GM19324 (cell line): Measurements from ENCODE around the gene COPA.

ENCODE experiments used
- ATAC-seq: cut with Tn5 transposase; IDR thresholded peaks from one replicate; pipeline ENCODE4 v1.9.1; 2021; ENCODE audit warnings: mild to moderate bottlenecking, moderate library complexity; ENCODE audit not compliant: unreplicated experiment, low FRiP score

Gene COPA

DNA sequence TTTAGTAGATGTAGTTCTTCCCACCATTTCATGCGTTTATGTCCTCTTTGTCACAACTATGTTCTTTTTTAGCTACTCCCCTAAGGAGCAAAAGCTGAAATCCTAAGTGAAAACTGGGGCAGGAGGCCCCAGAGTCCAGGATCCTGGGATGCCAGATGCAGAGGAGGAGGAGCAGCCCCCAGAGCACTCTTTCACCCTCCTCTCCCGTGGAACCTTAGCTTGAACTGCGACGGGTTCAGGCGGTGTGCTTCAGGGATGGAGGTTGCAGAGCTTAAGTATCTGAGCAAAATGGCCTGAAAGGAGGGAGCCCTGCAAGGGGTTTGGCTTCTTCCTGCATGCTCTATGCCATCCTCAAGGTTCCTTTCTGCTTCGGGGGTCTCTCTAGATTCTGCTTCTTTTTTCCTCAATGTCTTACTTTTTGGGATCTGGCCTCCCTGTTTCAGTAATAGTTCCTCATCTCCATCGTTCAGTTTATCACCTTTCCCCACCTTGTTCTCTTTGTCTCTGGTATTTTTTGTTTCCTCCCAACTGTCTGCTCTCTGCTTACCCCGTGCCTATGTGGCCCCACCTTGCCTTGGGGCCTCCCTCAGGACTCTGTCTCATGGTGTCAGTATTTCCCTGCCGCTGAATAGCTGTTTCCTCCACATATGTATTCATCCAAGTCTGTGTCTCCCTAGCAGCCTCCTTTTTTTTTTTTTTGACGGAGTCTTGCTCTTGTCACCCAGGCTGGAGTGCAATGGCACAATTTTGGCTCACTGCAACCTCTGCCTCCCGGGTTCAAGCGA, 21.1 kb upstream of the COPA start:
- no peak for ATAC-seq

DNA sequence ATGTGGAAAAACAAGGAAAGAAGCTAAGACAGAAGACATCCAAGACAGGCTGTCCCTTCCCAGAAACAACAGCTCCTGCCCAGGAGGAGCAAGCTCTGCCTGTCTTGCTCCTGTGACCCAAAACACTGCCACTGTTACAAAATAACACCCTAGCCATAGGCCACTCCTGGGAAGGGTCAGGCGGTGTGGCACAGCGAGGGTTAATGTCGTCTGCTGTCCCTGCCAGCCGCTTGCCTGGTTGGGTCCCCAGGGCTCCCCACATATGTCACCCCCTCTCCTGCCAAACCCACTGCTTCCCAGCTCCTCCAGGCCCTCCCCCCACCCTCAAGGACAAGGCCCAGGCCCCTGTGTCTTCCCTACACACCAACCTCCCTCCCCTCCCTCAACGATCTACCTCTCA, 20.0 kb upstream of the COPA start:
- ATAC-seq: no peak

DNA sequence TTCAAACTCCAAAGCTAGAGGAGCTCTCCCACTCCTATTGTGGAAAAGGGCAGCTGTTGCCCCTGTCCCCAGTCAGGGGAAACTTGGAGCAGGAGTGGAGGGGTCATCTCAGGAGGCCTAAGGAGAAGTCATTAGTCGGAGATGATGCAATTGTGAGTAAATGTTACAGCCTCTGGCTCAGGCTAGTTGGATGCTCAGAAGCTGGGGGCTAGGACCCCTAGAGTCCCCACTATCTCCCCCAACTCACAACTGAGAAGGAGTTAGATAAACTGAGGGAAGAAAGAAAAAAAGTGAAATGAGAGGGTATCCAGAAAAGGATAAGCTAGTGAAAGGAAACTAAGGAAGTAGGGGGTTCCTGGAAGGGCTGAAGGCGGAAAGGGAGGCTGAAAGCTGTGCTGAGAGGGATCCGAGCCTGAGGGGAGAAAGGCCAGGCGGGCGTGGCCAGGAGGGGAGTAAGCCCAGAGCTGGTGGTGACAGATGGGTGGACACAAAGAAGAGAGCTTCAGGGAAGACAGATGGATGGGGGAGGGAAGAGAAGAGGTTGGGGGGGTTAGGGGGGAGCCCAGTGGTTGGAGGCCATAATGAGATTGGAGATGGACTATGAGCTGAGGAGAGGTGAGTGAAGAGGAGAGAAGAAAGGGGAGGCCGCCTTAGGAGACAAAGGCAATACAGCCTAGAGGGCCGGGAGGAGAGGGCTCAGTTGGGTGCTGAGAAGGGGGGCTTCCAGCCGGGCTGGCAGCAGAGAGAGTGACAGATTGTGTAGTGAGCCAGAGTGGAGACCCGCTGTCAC, 19.3 kb upstream of the COPA start:
- ATAC-seq: no peak

DNA sequence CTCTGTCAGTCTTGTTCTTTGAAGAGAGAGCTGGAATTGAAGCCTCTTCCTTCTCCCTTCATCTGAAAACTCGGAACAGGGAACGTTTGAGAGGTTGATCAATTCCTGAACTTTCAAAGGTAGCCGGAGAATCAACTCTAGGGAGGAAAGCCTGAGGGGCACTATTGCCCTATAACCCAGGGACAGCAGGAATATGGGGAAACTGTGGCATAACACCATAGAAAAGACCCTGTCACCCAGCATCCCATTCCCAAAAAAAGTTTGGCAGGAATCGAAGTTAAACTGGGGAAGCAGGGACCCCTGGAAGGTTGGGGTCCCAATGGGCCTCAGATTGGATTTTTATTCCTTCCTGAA, 18.7 kb upstream of the COPA start:
- no peak for ATAC-seq

DNA sequence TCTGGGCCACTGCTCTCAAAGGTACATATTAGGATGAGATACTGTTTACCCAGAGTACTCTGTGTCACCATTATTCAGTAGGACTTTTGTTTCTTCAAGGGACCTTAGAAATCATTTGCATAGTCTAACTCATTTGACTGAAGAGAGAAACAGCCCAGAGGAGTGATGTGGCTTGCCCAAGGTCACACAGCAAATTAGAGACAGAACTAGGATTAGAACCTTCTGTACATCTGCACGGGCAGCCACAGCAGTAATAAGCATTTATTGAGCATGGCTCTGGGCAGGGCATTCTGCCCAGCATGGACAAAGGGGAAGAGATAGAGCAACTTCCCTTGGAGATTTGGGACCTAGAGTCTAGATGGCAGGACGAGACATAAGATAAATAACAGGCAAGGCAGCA, 18.1 kb upstream of the COPA start:
- no peak for ATAC-seq

DNA sequence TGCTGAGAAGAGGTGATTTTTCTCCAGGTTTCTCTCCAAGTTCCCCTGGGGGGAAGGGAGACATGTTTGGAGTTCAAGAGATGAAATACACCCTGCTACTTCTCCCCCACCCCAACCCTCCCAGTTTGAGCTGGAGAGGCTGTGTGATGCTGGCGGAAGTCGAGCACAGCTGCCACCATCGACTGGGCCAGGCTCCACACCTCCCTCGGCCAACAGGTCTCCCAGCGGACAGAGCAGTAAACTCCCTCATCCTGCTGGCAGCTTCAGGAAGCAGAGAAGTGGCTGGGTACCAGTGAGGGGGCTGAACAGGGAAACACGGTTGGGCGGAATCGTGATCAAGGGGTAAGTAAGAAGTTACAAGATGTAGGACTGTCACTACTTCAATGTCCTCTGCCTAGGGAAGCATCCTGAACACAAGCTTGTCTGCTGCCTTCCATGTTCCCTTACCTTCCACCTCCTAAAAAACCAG, 17.2 kb upstream of the COPA start:
- no peak for ATAC-seq

DNA sequence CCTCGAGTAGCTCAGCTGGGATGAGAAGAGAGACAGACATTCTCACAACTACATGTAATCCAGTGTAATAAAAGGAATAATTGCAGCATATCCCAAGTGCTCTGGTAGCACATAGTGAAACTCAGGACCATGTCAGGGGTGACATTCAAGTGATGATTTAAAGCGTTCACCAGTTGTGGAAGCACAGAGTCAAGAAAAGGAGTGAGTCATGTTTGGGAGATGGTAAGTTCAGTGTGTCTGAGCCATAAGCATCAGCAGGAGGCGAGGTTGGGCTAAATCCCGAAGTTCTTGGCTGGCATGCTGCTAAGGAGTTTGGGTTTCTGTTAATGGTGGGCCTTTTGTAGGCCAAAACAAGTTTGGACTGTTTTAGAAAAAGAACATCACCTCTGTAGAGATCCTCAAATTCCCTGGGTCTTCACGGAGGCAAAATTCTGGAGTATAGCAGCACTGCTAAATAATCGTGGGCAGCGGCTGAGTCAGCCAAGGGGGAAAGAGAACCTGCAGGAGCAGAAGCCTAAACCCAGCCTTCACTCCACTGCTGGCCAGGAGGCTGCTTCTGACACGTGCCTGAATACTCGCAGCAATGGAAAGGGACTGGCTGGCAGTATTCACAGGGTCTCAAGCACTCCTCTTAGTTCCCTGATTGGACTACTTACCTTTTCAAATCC, 16.6 kb upstream of the COPA start:
- ATAC-seq: no peak

DNA sequence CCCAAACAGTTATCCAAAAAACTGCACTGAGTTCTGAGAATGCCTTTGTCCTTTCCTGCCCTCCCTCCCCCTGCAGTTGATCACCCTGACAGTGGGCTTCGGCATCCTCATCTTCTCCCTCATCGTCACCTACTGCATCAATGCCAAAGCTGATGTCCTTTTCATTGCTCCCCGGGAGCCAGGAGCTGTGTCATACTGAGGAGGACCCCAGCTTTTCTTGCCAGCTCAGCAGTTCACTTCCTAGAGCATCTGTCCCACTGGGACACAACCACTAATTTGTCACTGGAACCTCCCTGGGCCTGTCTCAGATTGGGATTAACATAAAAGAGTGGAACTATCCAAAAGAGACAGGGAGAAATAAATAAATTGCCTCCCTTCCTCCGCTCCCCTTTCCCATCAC, 15.0 kb upstream of the COPA start:
- ATAC-seq: no peak

DNA sequence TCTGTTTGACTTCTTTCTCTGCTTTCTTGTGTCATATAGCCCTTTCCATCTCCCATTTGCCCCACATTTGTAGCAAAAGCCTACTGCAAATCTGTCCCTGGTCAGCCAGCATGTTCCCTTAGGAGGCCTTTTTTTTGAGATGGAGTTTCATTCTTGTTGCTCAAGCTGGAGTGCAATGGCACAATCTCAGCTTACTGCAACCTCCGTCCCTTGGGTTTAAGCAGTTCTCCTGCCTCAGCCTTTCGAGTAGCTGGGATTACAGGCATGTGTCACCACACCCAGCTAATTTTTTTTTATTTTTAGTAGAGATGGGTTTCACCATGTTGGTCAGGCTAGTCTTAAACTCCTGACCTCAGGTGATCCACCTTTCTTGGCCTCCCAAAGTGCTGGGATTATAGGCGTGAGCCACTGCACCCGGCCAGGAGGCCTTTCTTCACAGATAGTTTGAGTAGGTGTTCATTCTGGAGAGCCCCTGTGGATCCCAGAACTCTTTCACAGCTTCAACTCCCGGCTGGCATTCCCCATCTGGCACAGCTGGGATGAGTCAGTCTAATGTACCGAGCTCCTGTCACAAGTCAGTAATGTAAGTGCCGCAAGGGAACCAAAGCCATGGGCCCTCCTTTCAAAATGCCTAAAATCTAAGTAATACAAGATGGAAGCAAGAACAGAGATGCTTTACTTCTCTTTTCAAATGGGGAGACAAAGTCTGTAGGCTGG, 14.4 kb upstream of the COPA start:
- no peak for ATAC-seq

DNA sequence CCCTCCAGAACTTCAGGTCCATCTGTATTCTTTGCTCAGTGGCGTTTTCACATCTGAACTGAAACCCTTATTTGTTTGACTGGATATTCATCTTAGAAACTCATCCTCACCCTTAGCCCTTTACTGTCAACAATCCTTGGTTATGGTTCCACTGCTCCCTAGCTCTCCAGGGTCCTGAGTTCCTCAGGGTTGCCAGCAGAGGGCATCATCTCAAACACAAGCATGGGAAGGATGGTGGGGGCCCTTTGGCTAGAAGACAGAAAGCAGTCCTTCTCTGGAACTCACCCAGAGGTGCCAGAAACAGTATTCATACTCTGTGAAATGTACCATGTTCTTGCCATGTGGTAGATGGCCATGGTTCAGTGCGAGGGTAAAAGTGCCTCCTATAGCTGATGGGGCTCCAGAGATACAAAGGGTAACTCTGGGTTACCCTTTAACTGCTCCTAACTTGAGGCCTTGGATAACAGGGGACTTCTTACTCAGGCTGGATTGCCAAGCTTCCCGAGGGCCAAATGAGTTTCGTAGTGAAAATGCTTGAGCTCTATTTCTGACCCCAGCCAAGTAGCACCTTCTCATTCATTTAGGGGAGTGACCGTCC, 11.4 kb upstream of the COPA start:
- ATAC-seq: no peak

DNA sequence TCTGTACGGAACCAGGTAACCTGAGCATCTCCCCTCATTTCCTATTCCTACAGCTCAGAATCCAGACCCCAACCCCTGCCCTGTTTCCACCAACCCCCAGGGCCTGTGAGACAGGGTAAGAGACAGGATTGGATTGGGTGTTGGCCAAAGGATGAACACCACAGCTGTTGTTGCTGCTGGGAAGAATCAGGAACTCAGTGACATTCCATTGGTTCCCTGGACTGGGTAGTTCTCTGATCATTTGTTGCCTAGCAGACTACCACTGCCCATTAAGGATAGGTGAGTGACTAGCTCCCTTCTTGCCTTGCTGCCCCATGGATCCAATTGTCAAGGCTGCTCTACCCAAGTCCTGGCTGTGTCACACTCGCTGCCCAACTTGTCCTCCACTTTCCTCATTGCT, 10.2 kb upstream of the COPA start:
- no peak for ATAC-seq

DNA sequence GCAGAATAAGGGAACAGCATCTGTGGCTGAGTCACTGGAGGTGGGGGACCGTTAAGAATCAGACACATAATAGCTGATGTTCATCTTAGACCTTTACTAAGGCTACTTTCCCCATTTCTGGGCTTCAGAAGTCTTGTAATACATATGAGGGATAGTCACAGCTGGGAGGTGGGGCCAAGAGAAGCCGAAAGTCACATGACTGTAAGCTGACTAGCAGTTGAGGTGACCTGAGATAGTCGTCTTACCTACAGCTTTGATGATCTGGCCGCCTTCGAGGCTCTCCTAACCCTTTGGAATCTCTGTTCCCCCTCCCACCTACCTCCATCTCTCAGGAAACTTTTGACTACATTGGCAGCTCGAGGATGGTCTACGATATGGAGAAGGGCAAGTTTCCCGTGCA, 9.5 kb upstream of the COPA start:
- ATAC-seq: no peak

DNA sequence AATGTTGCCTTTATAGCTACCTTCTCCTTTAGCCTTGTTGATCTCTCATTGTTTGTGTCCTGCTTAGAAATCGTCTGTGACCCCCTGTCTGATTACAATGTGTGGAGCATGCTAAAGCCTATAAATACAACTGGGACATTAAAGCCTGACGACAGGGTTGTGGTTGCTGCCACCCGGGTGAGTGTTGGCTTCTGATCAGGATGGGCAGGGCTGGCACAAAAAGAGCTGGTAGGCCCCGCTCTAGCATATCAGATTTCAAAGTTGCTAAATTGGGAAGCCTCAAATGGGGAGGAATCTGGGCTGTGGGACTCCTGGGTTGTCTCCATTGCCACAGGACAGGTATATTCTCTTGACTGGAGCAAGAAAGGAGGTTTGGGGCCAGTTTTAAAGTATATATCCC, 8.6 kb upstream of the COPA start:
- no peak for ATAC-seq

DNA sequence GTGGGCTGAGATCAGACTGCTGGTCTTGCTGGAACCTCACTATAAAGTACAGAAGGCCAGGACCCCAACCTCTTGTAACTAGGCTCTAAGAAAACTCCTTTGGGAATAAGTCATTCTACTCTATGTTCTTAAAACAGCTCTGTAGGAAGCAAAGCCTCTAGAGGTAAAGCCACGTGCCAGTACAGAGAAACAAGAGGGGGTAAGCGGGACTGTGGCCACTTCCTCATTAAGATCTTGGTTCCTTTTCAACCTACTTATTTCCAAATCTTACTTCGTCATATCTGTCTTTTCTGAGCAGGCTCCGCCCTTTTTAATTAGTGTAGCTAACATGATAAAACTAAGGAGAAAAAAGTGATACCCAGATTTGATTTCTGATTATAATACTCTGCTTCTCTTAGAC, 3.9 kb upstream of the COPA start:
- ATAC-seq: no peak

DNA sequence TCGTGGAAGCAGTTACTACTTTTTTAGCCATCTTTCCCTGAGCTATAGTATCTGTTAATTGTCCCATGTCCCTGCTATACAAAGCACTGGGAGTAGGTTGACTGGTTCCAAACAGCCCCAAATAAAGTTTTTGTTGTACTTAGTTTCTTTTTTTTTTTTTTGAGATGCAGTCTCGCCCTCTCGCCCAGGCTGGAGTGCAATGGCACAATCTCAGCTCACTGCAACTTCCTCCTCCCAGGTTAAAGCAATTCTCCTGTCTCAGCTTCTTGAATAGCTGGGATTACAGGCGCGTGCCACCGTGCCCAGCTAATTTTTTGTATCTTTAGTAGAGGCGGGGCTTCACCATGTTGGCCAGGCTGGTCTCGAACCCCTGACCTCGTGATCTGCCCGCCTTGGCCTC, 3.4 kb upstream of the COPA start:
- ATAC-seq: no peak

DNA sequence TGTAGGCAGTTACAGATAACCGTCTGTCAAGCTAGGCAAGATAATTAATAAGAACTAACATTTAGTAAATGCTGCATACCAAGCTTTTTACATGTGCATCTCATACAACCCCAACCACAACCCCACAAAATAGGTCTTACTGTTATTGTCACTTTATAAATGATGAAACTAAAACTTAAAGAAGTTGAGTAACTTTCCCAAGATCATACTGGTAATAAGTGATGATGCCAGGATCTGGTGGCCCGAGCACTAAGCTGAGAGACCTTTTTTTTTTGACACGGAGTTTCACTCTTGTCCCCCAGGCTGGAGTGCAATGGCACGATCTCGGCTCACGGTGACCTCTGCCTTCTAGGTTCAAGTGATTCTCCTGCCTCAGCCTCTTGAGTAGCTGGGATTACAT, 1.9 kb upstream of the COPA start:
- no peak for ATAC-seq

DNA sequence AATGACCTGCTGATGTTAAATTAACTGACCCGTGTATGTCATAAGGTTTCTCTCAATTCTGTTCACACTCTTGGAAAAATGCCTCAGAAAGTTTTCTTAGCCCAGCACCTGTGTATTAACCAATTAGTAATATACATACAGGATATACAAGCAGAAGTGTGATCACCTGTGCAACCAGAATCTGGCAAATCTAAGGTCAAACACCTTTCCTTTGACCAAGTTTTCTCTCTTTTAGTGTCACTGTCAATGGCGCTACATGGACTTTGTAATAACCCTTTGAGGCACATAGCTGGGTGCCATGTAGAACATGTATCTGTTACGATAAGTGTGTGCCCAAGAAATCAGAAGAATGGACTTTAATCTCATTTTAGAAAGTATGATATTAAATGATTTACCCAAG, 1.2 kb upstream of the COPA start:
- no peak for ATAC-seq

DNA sequence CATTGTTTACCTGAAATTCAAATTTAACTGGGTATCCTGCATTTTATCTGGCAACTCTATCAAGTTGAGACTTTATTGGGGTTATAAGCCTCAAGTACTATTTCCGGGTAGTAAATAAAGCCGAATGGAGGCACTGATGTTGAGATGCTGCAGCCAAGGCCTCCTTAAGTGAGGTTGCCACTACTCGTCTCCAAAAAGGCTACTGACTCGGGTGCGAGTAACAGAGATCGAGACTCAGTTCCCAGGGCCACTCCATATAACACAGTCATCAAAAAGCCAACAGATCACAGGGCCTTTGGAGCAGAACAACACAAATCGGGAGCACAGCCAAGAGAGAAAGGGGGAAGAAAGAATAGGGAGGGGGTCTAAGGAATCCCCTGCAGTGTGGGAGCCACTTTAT, 524 bp downstream of the COPA start:
- ATAC-seq: no peak

DNA sequence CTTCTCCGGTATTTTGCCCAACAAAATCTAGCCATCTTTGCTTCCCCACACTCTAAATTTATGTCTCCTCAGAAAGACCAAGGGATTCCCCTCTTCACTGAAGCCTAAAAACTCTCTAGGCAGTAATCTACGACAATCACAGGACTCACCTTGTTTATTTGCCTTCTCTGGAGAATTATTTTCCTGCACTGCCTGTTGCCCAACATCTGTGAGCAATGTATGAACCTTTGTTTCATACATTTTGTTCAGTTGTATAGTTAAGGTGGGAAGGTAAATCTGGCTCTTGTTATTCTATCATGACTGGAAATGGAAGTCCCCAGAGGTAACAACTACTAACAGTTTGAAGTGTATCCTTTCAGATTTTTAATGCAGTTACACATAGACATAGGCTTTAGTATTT, 2.2 kb downstream of the COPA start:
- ATAC-seq: no peak

DNA sequence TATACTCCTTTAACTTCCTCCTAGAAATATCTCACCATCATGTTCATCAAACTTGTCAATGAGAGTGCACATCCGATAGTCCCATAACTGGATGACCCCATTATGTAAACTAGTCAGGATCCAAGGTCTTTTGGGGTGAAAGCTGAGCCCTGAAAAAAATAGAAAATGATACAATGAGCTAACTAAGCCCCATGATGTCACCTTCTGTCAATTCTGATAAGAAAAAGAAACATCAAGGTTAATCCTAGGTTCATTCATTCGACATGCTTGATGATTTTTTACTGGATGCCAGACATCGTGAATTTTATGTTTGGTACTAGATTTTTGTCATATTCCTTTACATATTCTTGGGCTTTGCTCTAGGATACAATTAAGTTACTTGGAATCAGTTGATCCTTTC, 2.9 kb downstream of the COPA start:
- ATAC-seq: no peak

DNA sequence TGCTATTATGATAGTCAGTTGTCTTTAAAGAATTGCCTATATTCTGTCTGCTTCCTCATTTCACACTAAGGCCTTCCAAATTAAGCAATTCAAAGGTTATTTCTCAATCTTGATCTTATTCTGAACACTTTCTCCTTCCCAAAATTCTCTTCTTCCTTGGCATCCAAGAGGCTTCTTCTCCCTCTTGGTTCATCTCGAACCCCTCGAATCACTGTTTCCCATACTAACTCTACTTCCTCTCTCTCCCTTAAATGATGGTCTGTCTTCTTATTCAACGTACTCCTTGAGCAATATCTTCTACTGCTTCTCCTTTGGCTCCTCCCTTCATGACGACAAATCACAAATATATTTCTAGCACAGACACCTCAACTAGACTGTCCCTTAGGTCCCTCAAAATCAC, 4.5 kb downstream of the COPA start:
- ATAC-seq: no peak
